ENCODE measurements around the gene RBM47. TPM values are rescaled to one million over a fixed set of nuclear protein-coding genes. Genes with fewer than 3 reads are reported as not detected.

Gene RBM47
- polyA plus RNA-seq, 4 donors, result 86.9 to 98.8 (median 93.0) TPM

- DNase-seq (ENCODE audit: low read depth in 4 of 4, low spot score in 3 of 4), result no peak
Measured at GRCh38 chr4:40626183-40626990, 3.3 kb downstream of the RBM47 start.

GRCh38 chr4:40623707-40624106 is 6.0 kb downstream of the RBM47 start:
- no peak for DNase-seq (ENCODE audit: low read depth in 4 of 4, low spot score in 3 of 4)

- DNase-seq (ENCODE audit: low read depth in 4 of 4, low spot score in 3 of 4), result no peak
Measured at GRCh38 chr4:40622913-40623312, 6.8 kb downstream of the RBM47 start.

GRCh38 chr4:40621592-40622512 is 7.8 kb downstream of the RBM47 start:
- no peak for DNase-seq (ENCODE audit: low read depth in 4 of 4, low spot score in 3 of 4)

- DNase-seq (ENCODE audit: low read depth in 4 of 4, low spot score in 3 of 4), result no peak
Measured at GRCh38 chr4:40621229-40621591, 8.5 kb downstream of the RBM47 start.

- DNase-seq (ENCODE audit: low read depth in 4 of 4, low spot score in 3 of 4), result no peak
Measured at GRCh38 chr4:40619600-40619999, 10.1 kb downstream of the RBM47 start.

- DNase-seq (ENCODE audit: low read depth in 4 of 4, low spot score in 3 of 4), result no peak
Measured at GRCh38 chr4:40617872-40618271, 11.8 kb downstream of the RBM47 start.

- DNase-seq (ENCODE audit: low read depth in 4 of 4, low spot score in 3 of 4), result no peak
Measured at GRCh38 chr4:40614031-40614430, 15.6 kb downstream of the RBM47 start.

- no peak for DNase-seq (ENCODE audit: low read depth in 4 of 4, low spot score in 3 of 4)
Measured at GRCh38 chr4:40613456-40613855, 16.2 kb downstream of the RBM47 start.

- DNase-seq (ENCODE audit: low read depth in 4 of 4, low spot score in 3 of 4), result no peak
Measured at GRCh38 chr4:40612831-40613230, 16.8 kb downstream of the RBM47 start.

- DNase-seq (ENCODE audit: low read depth in 4 of 4, low spot score in 3 of 4), result no peak
Measured at GRCh38 chr4:40612283-40612682, 17.4 kb downstream of the RBM47 start.

GRCh38 chr4:40608628-40609027 is 21.0 kb downstream of the RBM47 start:
- no peak for DNase-seq (ENCODE audit: low read depth in 4 of 4, low spot score in 3 of 4)

GRCh38 chr4:40607221-40607620 is 22.4 kb downstream of the RBM47 start:
- no peak for DNase-seq (ENCODE audit: low read depth in 4 of 4, low spot score in 3 of 4)

- no peak for DNase-seq (ENCODE audit: low read depth in 4 of 4, low spot score in 3 of 4)
Measured at GRCh38 chr4:40606239-40606767, 23.4 kb downstream of the RBM47 start.

GRCh38 chr4:40603281-40603680 is 26.4 kb downstream of the RBM47 start:
- DNase-seq (ENCODE audit: low read depth in 4 of 4, low spot score in 3 of 4), result no peak

- DNase-seq (ENCODE audit: low read depth in 4 of 4, low spot score in 3 of 4), result no peak
Measured at GRCh38 chr4:40601641-40602040, 28.0 kb downstream of the RBM47 start.

GRCh38 chr4:40600850-40601249 is 28.8 kb downstream of the RBM47 start:
- no peak for DNase-seq (ENCODE audit: low read depth in 4 of 4, low spot score in 3 of 4)

GRCh38 chr4:40599431-40599830 is 30.2 kb downstream of the RBM47 start:
- DNase-seq (ENCODE audit: low read depth in 4 of 4, low spot score in 3 of 4), result no peak

GRCh38 chr4:40596522-40596921 is 33.1 kb downstream of the RBM47 start:
- no peak for DNase-seq (ENCODE audit: low read depth in 4 of 4, low spot score in 3 of 4)

- DNase-seq (ENCODE audit: low read depth in 4 of 4, low spot score in 3 of 4), result no peak
Measured at GRCh38 chr4:40595981-40596380, 33.7 kb downstream of the RBM47 start.

Measured in right renal pelvis (tissue), 4 donors.